Activated CD8-positive, alpha-beta memory T cell treated with anti-CD3 and anti-CD28 coated beads for 24 hours (primary cell): ENCODE measurements around the gene UVSSA.
"Not testable (repeated sequence)": the region's sequence is repeated elsewhere in the genome, so short reads cannot be mapped to it uniquely, and the experiment has no call there.

Experiments
- DNase-seq: peaks from one replicate; pipeline ENCODE4 v3.0.0-alpha.2; 2020

UVSSA gene

DNA sequence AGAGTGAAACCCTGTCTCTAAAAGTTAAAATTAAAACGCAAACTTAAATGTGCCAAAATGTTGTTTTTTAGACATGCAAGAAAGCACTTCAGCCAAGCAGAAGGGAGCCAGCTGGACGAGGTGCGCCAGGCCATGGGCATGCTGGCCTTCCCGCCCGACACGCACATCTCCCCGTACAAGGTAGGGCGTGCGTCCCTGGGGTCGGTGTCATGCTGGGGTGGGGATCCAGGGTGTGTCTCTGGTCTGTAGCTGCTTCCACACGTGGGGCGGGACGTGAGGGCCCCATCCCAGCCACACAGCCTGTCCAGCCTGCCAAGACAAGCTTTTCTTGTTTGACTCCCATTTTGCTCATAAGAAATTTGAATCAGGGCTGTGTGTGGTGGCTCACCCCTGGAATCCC is 14.3 kb upstream of the UVSSA start:
- DNase-seq, result no peak

DNA sequence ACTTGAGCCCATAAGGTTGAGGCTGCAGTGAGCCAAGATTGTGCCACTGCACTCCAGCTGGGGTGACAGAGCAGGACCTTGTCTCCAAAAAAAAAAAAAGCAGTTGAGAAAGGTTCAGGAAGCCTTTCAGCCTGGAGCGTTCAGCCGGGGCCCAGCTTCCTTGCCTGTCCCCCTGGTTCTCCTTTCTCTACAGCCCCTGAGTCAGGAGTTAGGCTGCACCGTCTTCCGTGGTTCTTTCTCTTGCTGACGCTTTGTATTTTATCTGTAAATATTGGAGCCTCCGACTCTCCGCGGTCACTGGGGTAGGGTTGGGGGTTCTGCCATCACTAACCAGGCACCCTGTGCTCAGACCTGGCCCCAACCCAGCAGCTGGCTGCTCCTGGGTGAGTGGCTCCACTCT is 13.8 kb upstream of the UVSSA start:
- DNase-seq, result no peak

DNA sequence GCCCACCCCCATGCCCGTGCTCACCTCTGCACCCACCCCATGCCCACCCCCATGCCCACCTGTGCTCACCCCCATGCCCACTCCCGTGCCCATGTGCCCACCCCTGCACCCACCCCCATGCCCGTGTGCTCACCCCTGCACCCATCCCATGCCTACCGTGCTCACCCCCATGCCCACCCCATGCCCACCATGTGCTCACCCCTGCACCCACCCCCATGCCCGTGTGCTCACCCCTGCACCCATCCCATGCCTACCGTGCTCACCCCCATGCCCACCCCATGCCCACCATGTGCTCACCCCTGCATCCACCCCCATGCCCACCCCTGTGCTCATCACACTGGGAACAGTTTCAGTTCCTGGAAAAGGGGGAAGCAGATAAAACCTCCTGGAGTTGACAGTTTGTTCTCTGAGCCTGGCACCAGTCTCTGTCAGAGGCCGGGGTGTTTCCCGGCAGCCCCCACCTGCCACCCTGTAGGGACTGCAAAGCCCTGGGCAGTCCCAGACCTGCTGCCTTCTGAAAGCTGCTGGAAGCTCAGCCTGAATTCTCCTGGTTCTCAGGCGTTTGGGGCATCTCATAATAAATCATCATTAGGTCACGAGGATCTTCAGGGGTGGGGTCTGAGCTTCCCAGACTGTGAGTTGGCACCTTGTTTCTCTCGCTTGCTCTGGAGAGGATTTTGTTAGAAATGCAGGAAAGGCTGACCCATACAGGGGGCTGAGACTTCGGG is 13.0 kb upstream of the UVSSA start:
- not testable (repeated sequence) for DNase-seq

DNA sequence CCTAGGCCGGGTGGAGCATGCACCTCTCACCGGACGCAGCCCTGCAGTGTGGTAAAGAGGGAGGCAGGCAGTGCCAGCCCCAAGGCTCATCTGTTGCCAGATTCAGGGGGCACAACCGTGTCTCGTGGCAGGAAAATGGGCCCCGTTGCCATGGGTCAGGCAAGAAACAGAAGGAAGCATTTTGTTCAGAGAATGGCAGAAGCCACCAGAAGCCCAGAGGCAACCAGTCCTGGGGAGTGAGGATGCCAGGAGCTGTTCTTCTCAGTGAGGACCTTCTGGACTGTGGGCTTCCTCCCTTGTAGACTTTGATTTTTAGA is 12.5 kb upstream of the UVSSA start:
- no peak for DNase-seq

DNA sequence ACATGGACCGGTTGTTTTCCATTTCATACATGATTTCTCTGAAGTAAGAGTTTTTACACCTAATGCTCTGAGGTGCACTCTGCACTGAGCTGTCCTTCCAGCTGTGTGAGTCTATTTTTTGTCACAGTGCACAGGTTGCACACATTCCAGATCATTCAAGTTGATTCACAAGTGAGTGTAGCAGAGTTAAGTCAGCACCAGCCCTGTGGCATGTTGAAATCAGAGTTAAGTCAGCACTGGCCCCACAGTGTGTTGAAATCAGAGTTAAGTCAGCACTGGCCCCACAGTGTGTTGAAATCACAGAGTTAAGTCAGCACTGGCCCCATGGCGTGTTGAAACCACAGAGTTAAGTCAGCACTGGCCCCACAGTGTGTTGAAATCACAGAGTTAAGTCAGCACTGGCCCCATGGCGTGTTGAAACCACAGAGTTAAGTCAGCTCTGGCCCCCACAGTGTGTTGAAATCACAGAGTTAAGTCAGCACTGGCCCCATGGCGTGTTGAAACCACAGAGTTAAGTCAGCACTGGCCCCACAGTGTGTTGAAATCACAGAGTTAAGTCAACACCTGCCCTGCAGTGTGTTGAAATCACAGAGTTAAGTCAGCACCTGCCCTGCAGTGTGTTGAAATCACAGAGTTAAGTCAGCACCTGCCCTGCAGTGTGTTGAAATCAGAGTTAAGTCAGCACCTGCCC is 11.7 kb upstream of the UVSSA start:
- not testable (repeated sequence) for DNase-seq

DNA sequence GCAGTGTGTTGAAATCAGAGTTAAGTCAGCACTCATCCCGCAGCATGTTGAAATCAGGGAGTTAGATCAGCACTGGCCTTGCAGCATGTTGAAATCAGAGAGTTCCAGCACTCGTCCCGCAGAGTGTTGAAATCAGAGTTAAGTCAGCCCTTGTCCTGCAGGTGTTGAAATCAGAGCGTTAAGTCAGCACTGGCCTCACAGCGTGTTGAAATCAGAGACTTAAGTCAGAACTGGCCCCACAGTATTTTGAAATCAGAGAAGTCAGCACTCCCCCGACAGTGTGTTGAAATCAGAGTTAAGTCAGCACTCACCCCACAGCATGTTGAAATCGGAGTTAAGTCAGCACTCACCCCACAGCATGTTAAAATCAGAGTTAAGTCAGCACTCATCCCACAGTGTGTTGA is 10.9 kb upstream of the UVSSA start:
- DNase-seq, result no peak

DNA sequence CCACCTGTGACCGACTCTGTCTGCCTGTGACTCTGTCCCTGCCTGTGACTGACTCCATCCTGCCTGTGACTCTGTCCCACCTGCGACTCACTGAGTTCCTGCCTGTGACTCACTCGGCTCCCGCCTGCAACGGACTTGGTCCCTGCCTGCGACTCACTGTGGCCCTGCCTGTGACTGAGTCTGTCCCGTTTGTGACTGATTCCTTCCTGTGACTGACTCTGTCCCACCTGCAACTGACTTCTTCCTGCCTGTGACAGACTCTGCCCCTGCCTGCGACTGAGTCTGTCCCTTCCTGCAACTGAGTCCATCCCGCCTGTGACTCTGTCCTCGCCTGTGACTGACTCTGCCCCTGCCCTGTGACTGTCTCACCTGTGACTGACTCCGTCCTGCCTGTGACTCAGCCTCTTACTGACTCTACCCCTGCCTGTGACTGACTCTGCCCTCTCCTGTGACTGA is 9.6 kb upstream of the UVSSA start:
- DNase-seq, result no peak

DNA sequence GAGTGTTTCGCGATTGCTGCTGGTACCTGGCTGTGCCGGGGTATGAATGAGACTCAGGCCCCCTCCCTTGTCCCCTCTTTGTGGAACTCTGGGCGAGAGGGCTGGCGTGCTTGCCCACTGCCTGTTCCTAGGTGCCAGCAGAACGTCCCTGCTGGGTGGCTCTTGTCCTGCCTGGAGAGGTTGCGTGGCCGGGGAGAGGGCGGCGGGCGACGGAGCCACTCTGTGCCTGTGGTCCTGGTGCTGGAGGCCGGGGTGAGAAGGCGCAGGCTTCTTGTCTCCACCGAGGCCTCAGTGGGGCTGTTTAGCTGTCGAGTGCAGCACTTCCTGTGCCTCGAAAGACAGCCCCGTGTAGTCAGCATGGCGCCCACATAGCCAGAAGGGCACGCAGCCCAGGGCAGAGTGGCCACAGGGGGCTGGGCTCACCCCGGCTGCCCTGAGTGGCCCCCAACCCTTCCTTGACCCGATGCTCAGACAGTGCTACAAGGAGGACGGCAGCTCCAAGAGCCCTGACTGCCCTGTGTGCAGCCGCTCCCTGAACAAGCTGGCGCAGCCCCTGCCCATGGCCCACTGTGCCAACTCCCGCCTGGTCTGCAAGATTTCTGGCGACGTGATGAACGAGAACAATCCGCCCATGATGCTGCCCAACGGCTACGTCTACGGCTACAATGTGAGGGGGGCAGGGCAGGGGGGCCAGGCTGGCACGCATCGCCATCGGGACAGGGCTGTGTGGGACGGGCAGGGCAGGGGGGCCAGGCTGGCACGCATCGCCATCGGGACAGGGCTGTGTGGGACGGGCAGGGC is 8.9 kb upstream of the UVSSA start:
- DNase-seq, result no peak

DNA sequence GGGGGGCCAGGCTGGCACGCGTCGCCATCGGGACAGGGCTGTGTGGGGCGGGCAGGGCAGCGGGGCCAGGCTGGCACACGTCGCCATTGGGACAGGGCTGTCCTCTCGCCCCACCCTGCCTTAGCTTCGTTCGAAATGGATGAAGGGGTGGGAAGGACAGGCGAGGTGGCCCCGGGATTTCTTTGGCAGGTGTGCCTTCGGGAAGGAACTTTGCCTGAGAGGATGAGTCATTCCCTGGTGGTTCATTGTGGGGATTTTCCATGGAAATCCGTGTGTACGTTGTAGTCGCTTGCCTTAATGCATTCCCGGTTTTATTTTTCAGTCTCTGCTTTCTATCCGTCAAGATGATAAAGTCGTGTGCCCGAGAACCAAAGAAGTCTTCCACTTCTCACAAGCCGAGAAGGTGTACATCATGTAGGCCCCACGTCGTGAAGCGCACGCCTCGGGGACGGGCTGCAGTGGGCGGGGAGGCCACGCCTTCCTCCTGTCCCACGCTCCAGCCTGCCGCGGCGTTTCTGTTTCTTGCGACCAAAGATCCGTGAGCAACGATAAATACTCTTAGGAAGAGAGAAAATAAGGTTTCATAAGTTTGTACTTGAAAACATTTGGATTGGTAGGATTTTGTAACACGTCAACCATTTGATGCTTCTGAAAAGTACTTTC is 8.1 kb upstream of the UVSSA start:
- no peak for DNase-seq

DNA sequence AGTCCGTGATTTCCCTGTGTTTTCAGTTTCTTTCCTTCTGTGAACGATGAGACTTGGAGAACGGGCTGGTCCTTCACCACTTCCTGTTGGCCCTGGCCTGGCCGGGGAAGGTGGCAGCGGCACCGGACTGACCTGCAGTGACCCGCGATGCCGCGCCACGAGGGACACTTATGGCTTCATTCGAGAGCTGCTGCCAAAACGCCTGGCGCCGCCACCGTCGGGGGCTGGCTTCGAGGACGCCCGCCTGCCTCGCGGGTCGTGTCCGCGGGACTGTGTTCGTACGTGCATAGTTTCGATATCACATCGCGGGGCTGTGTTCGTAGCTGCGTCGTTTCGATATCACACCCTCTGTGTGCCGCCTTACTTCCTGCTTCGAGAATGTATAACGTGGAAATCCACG is 7.5 kb upstream of the UVSSA start:
- DNase-seq, result no peak

DNA sequence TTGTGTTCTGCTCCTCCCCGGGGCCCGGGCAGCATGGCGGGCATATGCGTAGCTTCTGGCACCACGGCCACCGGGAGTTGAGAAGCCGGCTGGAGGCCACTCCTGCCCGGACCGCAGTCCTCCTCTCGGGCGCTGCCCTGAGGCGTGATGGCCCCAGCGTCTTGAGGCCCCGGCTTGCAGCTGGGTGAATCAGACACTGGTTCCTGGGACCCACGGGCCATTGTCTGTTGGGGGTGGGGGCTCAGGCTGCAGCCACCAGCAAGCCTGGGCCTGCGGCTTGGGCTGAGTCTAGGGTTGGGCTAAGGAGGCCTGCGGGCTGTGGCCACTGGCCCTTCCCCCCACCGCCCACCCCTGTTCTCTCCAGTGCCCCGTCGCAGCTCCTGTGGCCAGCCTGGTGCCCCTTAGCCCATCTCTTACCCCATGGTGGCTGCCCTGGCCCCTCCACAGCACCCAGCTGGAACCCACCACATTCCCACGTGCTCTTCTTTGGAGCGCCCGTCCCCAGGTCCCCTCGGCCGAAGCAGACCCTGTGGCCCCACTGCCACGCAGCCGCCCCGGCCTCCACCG is 6.7 kb upstream of the UVSSA start:
- DNase-seq, result no peak

DNA sequence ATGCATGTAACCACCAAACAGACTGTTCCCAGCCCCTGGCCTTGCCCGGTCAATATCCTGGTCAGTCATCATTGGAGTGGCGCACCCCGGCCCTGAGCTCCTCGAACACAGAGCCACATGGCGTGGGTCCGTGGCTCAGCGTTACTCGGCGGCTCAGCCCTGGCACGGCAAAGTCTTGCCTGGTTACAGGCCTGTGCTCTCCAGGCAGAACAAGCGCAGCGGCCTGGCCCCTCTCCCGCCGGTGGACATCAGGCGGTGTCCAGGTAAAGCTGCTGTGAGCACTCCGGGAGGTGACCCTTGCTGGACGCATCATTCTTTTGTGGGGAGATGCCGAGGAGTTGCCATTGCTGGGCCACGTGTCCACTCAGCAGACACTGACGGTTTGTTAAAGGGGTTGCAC is 6.1 kb upstream of the UVSSA start:
- DNase-seq, result no peak

DNA sequence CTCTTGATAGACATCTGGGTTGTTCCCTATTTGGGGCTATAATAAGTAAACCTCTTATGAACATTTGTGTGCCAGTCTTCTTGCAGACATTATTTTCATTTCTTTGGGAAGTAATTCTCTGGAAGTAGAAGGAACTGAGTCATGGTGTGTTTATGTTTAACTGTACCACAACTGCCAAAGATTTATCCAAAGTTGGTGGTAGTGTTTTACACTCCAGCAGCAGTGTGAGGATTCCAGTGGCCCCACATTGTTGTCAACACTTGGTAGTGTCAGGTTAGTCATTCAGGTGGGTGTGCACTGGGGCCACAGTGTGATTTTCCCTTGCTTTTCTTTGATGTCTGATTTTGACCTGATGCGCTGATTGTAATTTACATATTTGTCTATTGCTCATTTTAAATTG is 5.0 kb upstream of the UVSSA start:
- DNase-seq, result no peak

DNA sequence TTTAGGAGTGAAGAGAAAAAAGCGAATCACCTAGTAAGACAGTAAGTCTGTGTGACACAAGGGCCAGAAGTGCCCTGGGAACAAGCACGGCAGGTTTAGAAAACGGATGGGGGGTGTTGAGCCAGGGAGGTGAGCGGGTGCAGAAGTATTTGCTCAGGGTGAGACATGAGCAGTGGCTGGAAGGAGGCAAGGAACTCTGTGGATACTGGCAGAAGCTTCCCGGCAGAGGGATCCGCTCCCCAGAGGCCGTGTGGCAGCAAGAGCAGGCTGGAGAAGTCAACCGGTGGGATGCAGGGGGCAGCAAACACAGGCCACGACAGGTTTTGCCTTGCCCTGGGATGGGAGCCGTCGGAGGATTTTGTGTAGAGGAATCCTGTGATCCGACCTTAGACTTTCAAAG is 2.3 kb upstream of the UVSSA start:
- no peak for DNase-seq

DNA sequence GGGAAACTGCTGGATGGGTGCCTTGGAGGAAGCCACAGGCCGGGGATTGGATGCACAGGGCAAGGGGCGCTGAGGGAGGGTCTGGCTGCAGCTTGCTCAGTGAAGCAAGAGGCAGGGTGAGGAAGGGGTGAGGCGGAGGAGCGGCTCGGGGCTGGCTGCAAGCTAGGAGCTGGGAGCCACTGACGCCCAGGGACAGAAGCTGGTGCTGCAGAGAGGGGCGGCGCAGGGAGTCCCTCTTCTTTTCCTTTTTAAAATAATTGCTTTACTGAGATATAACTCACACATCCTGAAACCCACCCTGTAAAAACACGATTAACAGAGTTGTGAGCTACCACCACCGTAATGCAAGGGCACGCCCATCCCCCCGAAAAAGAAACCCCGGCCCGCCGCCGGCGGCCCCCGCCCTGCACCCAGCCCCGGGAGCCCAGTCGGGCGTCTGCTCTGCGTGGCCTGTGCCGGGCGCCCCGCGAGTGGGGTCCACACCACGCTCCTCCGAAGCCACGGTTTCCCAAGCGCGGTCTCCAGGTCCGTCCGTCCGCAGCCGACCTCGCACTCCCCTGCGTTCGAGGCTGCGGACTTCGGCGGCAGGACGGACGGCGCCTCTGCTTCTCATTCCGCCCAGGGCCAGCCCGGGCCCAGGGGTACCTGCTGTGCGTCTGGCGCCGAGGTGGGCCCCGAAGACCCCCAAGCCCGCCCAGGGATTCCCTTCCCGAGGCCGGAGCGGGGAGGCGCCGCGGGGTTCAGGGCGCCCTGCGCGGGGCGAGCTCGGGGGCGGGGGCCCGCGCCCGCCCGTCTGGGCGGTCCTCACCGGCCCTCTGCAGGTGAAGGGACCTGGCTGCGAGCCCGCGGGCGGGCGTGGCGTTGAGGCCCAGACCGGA is 866 bp upstream of the UVSSA start:
- DNase-seq, result peak; percentile 78

DNA sequence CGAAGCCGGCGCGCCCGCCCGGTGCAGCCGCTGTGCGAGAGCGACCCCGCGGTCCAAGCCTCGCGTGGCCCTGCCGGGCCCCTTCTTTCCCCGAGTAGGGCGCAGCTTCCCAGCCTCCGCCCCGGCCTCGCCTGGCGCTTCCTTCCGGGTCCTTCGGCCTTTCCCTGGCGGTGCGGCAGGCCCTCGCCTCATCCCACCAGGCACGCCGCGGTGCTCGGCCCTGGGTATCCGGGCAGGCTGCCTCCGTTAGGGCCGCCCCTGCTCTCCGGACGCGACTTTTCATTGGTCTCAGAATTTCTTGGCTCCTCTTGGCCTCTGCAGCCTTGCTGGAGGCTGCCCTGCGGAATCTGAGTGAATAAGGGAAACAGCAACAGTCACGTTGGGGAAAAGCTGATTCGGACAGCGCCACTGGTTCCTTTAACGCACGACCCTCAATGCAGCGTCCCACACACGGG is 429 bp downstream of the UVSSA start:
- peak; percentile 83 for DNase-seq

DNA sequence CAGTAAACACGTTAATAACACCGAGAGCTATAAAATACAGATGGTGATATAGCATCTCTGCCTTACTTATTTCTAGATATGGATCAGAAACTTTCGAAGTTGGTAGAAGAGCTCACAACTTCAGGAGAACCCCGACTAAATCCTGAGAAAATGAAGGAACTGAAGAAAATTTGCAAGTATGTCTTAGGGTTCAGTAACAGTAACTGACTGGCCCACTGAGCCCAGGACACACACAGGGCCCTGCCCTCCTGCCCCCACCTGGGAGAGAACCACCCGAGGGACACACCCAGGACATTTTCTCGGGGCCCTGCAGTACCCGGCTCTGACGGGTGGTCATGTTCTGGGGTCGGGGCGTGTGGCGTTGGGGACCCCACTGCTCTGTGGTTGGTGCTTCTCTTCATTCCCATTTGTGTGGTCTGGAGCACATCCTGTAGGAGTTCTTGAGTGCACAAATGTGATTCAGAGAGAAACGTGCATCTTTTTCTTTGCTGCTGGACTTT is 1.1 kb downstream of the UVSSA start:
- no peak for DNase-seq

DNA sequence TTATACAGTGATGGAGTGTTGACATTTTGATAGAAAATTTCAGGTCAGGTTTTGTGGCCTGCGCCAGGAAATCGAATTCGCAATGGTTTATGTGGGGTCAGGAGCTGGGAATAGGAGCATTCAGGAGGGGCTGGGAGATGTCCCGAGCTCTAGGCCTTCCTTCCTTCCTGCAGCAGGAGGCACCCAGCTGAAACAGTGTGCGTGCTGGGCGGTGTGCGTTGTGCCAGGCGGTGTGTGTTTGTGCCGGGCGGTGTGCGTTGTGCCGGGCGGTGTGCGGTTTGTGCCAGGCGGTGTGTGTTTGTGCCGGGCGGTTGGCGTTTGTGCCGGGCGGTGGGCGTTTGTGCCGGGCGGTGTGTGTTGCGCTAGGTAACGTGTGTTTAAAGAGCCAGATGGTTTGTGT is 1.7 kb downstream of the UVSSA start:
- no peak for DNase-seq

DNA sequence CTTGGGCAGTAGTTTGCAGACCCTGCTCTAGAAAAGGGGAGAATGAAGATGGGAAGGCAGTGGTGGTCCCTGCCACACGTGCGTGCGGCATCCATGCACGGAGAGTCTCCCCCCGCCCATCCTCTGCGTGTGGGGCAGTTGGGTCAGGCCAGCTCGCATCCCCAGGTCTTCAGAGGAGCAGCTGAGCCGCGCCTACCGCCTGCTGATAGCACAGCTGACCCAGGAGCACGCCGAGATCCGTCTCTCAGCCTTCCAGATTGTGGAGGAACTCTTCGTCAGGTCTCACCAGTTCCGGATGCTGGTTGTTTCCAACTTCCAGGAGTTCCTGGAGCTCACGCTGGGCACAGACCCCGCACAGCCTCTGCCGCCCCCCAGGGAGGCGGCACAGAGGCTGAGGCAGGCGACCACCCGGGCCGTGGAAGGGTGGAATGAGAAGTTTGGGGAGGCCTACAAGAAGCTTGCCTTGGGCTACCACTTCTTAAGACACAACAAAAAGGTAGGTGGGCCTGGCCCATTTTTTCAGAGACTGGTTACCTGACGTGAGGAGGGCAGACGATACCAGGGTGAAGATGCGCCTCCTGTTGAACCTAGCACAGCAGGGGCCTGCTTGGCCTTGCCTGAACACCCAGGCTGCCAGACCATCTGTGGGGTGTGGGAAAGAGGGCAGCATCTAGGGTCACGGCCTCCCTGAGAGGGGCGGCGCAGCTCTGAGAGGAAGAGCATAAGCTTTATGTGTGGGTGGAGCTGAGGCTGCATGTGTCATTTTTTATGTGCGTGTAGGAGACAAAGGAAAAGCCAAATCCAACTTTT is 2.6 kb downstream of the UVSSA start:
- DNase-seq, result no peak

DNA sequence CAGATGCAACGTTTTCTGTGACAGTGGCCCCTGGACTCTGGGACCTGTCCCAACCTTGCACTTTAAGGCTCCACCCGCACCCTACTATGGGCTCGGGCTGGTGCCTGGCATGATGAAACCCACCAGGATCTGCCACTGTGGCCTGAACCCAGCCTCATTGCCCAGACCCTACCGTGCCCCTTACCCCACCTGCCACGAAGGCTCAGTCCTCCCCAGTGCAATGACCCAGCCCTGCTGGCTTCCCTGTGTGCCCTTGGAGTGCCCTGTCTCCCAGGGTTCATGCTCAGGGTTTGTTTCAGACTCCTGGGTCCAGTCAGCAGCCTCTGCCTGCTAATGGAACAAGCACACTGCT is 3.1 kb downstream of the UVSSA start:
- no peak for DNase-seq
